ENCODE measurements around the gene BRAF. TPM values are rescaled to one million over a fixed set of nuclear protein-coding genes. Genes with fewer than 3 reads are reported as not detected.

Gene BRAF
- total RNA-seq, 4 donors from 2014 or later: 34.0 to 50.7 (median 36.8) TPM

GRCh38 chr7:140902303-140902953 lies 22.3 kb downstream of the BRAF start:
- intact Hi-C loops (cut with DNase I): no loop called here
- TF ChIP-seq POLR2A (IDR thresholded peaks at IDR 0.05; ENCODE audit: low read depth) (no peak), CTCF (IDR thresholded peaks at IDR 0.05) (no peak), EP300 (IDR thresholded peaks at IDR 0.05) (no peak), POLR2AphosphoS5 (IDR thresholded peaks at IDR 0.05) (no peak)
- no peak for DNase-seq (ENCODE audit: extremely low spot score)
- H3K9me3 ChIP-seq: no peaks in the 10 kb centered on the region
- WGBS: 100% methylated on average over 2 of the region's 2 CpGs
- peaks cover 16 to 26% (median 25%) of the 10 kb centered on the region in 4 donors for H3K4me1 ChIP-seq
- H3K36me3 ChIP-seq: no peaks in the 10 kb centered on the region
- H3K27me3 ChIP-seq: no peaks in the 10 kb centered on the region
- H3K4me3 ChIP-seq: no peak overlapping the region
- no peak overlapping the region for H3K27ac ChIP-seq (replicated peaks in 1 of 4)

- DNase-seq (ENCODE audit: extremely low spot score): no peak
- Histone ChIP-seq H3K9me3 (no peaks in the 10 kb centered on the region), H3K27ac (replicated peaks in 1 of 4) (no peak overlapping the region), H3K36me3 (no peaks in the 10 kb centered on the region), H3K4me3 (no peak overlapping the region), H3K27me3 (no peaks in the 10 kb centered on the region), H3K4me1 (peaks cover 16 to 26% (median 25%) of the 10 kb centered on the region in 4 donors)
- 95% methylated on average over 4 of the region's 4 CpGs for WGBS
- no peak for TF ChIP-seq CTCF (IDR thresholded peaks at IDR 0.05)
- TF ChIP-seq EP300 (IDR thresholded peaks at IDR 0.05): no peak
- no peak for TF ChIP-seq POLR2A (IDR thresholded peaks at IDR 0.05; ENCODE audit: low read depth)
- TF ChIP-seq POLR2AphosphoS5 (IDR thresholded peaks at IDR 0.05): no peak
- intact Hi-C loops (cut with DNase I): no loop called here
Observed at GRCh38 chr7:140901941-140902302, 22.8 kb downstream of the BRAF start.

- DNase-seq (ENCODE audit: extremely low spot score): no peak
- Histone ChIP-seq H3K27ac (replicated peaks in 1 of 4) (no peak overlapping the region), H3K9me3 (no peaks in the 10 kb centered on the region), H3K27me3 (no peaks in the 10 kb centered on the region), H3K36me3 (no peaks in the 10 kb centered on the region), H3K4me3 (no peak overlapping the region), H3K4me1 (peaks cover 16 to 26% (median 25%) of the 10 kb centered on the region in 4 donors)
- WGBS: 39% methylated on average over 1 of the region's 1 CpG
- intact Hi-C loops (cut with DNase I): no loop called here
- TF ChIP-seq POLR2AphosphoS5 (IDR thresholded peaks at IDR 0.05) (no peak), EP300 (IDR thresholded peaks at IDR 0.05) (no peak), POLR2A (IDR thresholded peaks at IDR 0.05; ENCODE audit: low read depth) (no peak), CTCF (IDR thresholded peaks at IDR 0.05) (no peak)
Observed at GRCh38 chr7:140899883-140900282, 24.8 kb downstream of the BRAF start.

- H3K9me3 ChIP-seq: no peaks in the 10 kb centered on the region
- H3K36me3 ChIP-seq: no peaks in the 10 kb centered on the region
- H3K4me3 ChIP-seq: no peak overlapping the region
- H3K27me3 ChIP-seq: no peaks in the 10 kb centered on the region
- H3K4me1 ChIP-seq: peaks cover 16 to 31% (median 26%) of the 10 kb centered on the region in 4 donors
- 77% methylated on average over 3 of the region's 3 CpGs for WGBS
- no peak for TF ChIP-seq POLR2A (IDR thresholded peaks at IDR 0.05; ENCODE audit: low read depth)
- no peak for TF ChIP-seq POLR2AphosphoS5 (IDR thresholded peaks at IDR 0.05)
- no peak for TF ChIP-seq CTCF (IDR thresholded peaks at IDR 0.05)
- no peak for TF ChIP-seq EP300 (IDR thresholded peaks at IDR 0.05)
- no peak overlapping the region for H3K27ac ChIP-seq (replicated peaks in 1 of 4)
- no peak for DNase-seq (ENCODE audit: extremely low spot score)
- intact Hi-C loops (cut with DNase I): no loop called here
Observed at GRCh38 chr7:140898786-140899536, 25.8 kb downstream of the BRAF start.
